HG02973 (cell line): ENCODE measurements around the gene CPED1.

Experiments used
- ATAC-seq: cut with Tn5 transposase; IDR thresholded peaks from one replicate; pipeline ENCODE4 v1.9.1; 2021; ENCODE audit warnings: moderate library complexity; ENCODE audit not compliant: unreplicated experiment

The CPED1 gene

DNA sequence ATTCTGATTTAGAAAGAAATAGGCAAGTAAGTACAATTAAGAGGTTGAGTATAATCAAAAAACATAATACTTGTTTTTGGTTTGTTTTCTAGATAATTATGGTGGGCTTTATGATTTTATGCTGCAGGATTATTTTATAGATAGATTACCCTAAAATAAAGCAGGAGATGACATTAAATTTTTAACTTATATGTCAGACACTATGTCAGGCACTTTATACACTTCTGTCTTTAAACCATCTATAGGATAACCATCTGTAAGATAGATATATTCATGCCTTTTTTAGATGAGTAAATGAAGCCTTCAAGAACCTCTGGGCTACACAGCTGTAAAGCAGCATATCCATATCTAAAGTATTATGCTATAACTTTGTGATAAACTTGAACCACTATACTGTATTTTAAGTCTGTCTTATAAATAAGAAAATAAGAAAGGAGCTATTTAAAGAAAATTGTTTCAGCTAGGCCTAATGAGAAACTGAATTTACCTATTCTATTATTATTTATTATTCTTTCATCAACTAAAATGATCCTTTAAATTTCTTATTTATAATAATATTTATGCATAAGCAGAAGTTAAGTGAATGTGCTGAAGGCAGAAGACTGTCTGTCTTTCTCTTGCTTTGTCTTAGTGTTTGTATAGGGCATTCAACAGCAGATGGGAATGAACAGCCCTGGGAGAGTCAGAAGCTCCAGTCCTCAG is 94.0 kb downstream of the CPED1 start:
- no peak for ATAC-seq

DNA sequence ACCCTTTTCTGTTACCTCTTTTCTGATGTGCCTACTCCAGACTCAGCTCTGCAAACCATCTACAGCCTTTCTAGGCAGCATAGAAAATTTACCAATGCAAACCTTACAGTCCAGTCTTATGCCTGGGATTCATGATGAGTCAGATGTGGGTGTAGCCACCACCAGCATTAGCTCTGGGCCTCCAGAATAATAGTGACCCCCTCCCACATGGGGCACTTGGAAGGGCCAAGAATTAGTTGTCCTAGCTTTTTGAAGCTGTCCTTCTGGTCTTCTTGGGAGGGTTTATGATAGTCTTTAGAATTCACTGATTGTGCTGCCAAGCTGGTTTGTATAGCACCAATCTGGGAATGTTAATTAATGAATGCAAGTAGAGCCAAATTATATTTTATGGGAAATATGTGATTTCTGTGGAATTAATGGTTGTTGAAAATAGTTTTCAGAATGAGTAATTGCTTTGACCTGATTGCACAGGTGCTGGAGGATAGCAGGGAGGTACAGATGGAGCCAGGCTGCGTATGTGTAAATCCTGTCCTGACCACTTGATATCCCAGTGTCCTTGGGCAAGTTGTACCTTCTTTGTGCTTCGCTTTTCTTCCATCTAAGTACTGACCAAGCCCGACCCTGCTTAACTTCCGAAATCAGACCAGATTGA is 94.8 kb downstream of the CPED1 start:
- no peak for ATAC-seq

DNA sequence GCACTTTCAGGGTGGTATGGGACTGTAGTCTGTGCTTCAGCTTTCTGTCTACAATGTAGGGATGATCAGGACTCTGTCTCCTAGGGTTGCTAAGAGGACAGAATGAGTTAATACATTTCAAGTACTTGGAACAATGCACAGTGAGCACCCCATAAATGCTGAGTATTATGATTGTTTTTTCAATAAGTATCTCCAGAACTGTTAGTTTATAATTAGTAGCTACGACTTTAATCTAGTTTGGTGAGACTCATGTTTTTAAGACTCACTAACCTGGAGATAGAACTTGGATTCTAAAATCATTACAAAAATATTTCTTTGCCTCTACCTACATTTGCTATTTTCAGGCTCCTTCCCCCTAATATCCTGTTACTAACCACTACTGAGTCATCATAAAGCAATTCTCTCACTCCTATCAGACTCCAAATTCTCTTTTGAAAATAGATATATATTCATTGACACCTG is 95.3 kb downstream of the CPED1 start:
- ATAC-seq, result no peak

DNA sequence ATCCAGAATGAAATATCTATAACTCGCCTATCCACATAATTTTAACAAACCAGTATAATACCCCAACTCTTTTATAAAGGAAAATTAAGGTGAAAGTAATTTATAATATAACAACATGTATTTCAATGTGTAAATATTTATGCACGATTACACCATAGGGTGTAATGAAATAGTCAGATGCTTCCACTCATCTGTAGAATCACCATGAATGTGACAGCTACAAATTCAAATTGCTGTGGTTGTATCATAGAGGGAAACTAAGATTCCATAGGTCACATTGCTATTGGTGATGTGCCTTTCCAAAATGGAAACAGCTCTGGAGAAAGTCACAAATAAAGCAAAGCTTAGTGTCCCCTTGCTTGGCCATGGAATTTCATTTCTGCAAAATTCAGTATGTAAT is 95.7 kb downstream of the CPED1 start:
- ATAC-seq, result no peak

GRCh38 chr7:121084748-121085336 is 96.3 kb downstream of the CPED1 start:
- no peak for ATAC-seq

- ATAC-seq, result no peak
Observed at GRCh38 chr7:121085922-121086321, 97.4 kb downstream of the CPED1 start.

DNA sequence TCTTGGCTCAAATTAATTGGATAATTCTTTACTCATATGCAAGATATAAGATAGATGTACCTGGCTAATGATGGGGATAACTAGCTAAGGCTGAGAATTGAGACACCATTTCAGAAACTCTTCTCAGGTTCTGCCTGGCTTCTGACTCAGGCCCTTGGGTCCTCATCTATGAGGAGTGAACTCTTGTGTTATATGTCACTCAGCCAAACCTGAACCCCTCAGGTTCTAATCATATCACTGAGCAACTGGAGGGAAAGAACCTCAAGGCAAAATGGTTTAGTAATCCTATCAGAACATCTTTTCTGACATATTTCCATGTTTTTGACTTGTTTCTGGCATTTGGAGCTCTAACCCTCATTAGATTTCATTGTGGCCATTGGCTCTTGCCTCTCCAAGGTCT is 100.4 kb downstream of the CPED1 start:
- ATAC-seq, result no peak

- no peak for ATAC-seq
Observed at GRCh38 chr7:121094829-121095228, 106.3 kb downstream of the CPED1 start.

GRCh38 chr7:121097577-121097976 is 109.1 kb downstream of the CPED1 start:
- no peak for ATAC-seq

- no peak for ATAC-seq
Observed at GRCh38 chr7:121099572-121099971, 111.1 kb downstream of the CPED1 start.

- no peak for ATAC-seq
Observed at GRCh38 chr7:121101083-121101482, 112.6 kb downstream of the CPED1 start.

DNA sequence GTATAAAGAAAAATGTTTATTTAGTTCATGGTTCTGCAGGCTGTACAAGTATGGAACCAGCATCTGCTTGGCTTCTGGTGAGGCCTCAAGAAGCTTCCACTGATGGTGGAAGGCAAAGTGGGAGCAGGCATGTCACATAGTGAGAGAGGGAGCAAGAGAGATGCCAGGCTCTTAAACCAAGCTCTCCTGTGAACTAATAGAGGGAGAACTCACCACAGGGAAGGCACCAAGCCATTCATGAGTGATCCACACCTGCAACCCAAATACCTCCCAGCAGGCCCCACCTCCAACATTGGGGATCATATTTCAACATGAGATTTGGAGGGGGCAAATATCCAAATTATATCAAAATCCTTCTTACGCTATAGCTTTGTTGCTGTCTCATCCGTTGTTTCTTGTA is 113.1 kb downstream of the CPED1 start:
- no peak for ATAC-seq

GRCh38 chr7:121102619-121103018 is 114.1 kb downstream of the CPED1 start:
- ATAC-seq, result no peak

DNA sequence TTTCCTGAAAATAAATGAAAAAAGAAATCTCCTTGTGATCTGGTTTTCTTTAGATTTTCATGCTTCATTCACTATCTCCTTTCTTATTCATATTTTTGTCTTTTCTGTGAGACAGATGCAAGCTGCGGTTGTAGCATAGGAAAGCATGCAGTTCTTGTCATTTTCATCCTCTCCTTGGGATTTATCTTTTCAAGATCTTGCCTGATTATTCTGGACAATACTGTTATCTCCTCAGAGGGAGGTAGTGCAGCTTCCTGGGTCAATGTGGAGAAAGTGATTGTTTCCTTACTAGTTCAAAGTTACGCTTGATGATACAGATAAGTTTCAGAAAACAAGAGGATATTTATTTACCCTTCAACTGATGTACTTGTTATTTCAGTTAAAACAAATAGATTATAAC is 114.6 kb downstream of the CPED1 start:
- ATAC-seq, result no peak

- ATAC-seq, result no peak
Observed at GRCh38 chr7:121103579-121103978, 115.1 kb downstream of the CPED1 start.

DNA sequence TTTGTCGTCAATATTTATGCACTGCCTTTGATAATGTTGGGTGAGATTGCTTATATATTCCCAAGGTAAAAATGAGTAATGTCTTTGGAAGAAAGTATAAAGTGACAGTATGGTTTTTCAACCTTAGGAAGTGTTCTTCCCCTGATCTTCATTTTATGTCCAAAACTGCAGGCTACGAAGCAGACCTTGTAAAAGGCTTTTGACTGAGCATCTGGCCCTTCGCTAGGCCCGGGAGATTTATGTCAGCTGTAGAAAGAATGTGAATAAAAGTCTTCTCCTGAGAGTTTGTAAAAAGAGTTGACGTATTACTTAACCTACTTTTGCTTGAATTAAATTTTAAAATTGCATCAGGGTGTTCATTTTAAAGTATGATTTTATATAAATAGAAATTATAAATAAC is 116.8 kb downstream of the CPED1 start:
- no peak for ATAC-seq

DNA sequence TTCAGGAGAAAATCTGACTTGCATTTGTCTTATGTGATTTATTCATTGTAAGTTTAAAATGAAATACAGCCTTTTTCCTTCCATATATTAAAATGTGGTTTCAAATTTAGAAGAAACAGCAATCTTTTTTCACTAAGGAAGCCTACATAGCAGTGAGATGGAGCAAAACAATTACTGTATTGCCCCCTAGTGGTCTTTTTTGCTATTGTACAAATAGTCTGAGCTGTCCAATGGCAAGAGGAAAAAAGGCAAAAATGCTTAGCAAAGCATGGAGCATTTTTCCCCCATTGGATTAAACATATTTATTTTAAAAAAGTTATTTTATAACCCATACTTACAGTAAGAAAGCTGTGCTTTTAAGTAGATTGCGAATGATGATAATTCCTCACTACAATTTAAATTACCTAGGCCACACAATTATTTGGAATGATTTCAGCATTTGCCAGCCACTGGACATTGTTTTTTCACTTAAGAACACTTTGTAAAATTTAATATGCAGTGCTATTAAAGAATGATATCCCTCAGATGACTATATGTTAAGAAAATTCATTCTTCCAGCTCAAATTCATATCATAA is 119.5 kb downstream of the CPED1 start:
- peak; percentile 95 for ATAC-seq

DNA sequence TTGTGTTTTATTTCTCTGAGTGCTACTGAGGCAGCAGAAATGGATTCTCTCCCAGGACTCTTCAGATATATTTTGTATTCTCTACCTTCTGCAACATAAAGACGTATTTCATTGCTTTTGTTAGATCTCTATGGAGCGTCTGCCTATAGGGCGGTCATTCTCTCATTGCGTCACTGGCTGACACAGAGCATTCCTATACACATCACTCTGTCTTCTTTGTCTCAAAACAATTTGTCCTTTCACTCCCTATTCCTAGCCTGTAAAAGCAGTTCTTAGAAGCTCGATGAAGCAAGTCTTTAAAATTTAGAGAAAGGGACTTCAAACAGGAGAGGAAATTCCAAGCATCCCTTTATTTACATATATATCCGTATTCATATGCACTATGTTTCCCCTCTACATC is 120.6 kb downstream of the CPED1 start:
- no peak for ATAC-seq

- ATAC-seq, result no peak
Observed at GRCh38 chr7:121113288-121113687, 124.8 kb downstream of the CPED1 start.

GRCh38 chr7:121116396-121116795 is 127.9 kb downstream of the CPED1 start:
- no peak for ATAC-seq

DNA sequence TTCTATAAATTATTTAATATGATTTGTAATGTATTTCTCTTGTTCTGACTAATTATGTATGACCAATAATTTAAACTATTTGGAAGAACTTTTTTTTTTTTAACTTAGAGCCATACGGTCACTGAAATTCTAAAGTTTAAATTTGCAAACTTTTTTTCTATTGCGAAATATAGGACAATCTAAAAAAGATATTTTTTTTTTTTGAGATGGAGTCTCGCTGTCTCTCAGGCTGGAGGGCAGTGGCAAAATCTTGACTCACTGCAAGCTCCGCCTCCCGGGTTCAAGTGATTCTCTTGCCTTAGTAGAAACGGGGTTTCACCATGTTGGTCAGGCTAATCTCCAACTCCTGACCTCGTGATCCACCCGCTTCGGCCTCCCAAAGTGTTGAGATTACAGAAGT is 130.5 kb downstream of the CPED1 start:
- ATAC-seq, result no peak

DNA sequence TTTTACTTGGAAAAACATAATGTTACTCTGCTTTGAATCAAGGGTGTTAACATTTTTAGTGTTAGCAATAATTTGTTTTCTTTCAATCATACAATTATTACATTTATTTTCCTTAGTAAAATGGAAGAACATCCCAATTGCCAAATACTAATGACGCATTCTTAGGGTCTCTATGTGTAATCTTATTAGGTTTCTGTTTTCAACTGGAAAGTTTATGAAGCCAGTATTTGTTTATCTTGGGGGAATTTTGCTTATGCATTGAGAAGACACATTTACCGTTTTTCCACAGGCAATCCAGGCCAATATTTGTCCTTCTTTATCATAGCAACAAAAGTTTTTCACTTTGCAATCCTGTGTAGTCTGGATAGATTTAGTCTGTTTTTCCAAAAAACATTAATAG is 134.5 kb downstream of the CPED1 start:
- no peak for ATAC-seq
